Measurements from ENCODE around the gene PXYLP1.

- TF ChIP-seq POLR2A (IDR thresholded peaks at IDR 0.05) = no peak
- TF ChIP-seq CTCF (IDR thresholded peaks at IDR 0.05) = no peak
Observed at GRCh38 chr3:141332416-141332815, 100.8 kb downstream of the PXYLP1 start.

Measured in uterus (tissue), 2 donors.